OCI-LY3 (cell line): ENCODE data around the gene KLF7.

Experiments
- H2AFZ ChIP-seq: fragments of 200-600, 300-600 bp; shearing (Covaris generic); 2 replicates; pipeline ENCODE4 v1.6.0; 2014; ENCODE audit warnings: antibody characterized with exemption, low read depth, low read length
- H3K27ac ChIP-seq: fragments of 200-600, 300-600 bp; sonication (generic); 2 replicates; pipeline ENCODE4 v1.5.1; 2014; ENCODE audit warnings: mild to moderate bottlenecking, low read length, moderate library complexity, mixed read lengths
- H3K27me3 ChIP-seq: fragments of 200-600, 300-600 bp; sonication (generic); 2 replicates; pipeline ENCODE4 v1.6.1; 2014; ENCODE audit warnings: low read depth, low read length, mixed read lengths
- H3K36me3 ChIP-seq: fragments of 200-600, 300-600 bp; sonication (generic); replicated peaks from 2 replicates; pipeline ENCODE3; 2014; ENCODE audit warnings: low read depth, low read length, mixed read lengths
- H3K4me1 ChIP-seq: fragments of 300-600, 200-600 bp; sonication (generic); 2 replicates; pipeline ENCODE4 v1.6.1; 2014; ENCODE audit warnings: low read length, mixed read lengths
- H3K4me2 ChIP-seq: fragments of 200-600, 300-600 bp; sonication (generic); 2 replicates; pipeline ENCODE4 v1.6.1; 2014; ENCODE audit warnings: low read length, mixed read lengths
- H3K4me3 ChIP-seq: fragments of 300-600, 200-600 bp; sonication (generic); 2 replicates; pipeline ENCODE4 v1.5.1; 2014; ENCODE audit warnings: antibody characterized with exemption, mild to moderate bottlenecking, low read length, moderate library complexity
- H3K79me2 ChIP-seq: fragments of 300-600, 200-600 bp; shearing (Covaris generic); 2 replicates; pipeline ENCODE4 v1.6.1; 2014; ENCODE audit warnings: mild to moderate bottlenecking, low read length, mixed read lengths
- H3K9ac ChIP-seq: fragments of 300-600, 200-600 bp; shearing (Covaris generic); 2 replicates; pipeline ENCODE4 v1.6.0; 2014; ENCODE audit warnings: mild to moderate bottlenecking, low read length, moderate library complexity
- H3K9me3 ChIP-seq: fragments of 200-600, 300-600 bp; shearing (Covaris generic); 2 replicates; pipeline ENCODE4 v1.6.1; 2014; ENCODE audit warnings: low read length, mixed read lengths; ENCODE audit not compliant: insufficient read depth
- H4K20me1 ChIP-seq: fragments of 200-600, 300-600 bp; sonication (generic); 2 replicates; pipeline ENCODE4 v1.6.1; 2016; ENCODE audit warnings: low read length, mixed read lengths; ENCODE audit not compliant: insufficient read depth
- EZH2phosphoT487 ChIP-seq: fragments of 200-600 bp; shearing (Covaris generic); IDR thresholded peaks from 2 replicates; pipeline ENCODE4 v1.6.1; 2018; ENCODE audit warnings: antibody characterized with exemption, mixed run types, low read depth
- TF ChIP-seq, protein P1 (sequence below): fragments of 200-600, 300-600 bp; sonication (generic); IDR thresholded peaks from 2 replicates; pipeline ENCODE4 v1.5.1; 2014; ENCODE audit warnings: antibody characterized with exemption, low read length, low read depth

KLF7 gene

DNA sequence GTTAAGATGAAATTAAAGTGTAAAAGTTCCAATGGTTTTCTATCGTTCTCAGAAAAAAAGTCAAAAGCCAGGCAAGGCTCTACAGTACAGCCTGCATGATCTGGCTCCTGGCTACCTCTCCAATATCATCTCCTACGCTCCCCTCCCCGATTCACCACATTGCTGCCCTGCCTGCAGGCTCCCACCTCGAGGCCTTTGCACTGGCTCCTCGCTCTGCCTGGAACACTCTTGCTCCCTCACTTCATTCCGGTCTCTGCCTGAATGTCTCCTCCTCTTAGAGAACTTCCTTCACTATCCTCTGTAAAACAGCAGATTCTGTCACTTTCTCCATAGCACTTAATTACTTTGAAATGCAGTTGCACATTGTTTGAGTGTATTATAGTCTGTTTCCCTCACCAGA is 72.5 kb downstream of the KLF7 start:
- no peak overlapping the region for H3K4me2 ChIP-seq
- H3K27ac ChIP-seq = no peak overlapping the region
- H2AFZ ChIP-seq = no peak overlapping the region

DNA sequence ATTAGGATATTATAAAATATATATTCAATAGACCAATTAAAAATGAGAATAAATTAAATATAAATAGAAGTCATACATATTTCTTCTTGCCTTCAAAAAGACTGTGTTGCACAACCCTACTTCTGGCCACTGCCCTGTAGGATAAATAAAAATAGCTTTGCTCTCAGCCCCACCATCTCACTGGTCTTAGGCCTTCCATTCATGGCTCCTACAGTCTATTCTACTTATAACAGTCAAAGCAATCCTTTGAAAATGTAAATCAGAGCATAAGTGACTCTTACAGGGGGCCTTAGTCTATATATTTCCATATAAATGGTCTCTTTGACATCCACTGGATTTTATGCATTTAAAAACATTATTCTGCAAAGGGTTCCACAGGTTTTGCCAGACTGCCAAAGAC is 72.9 kb downstream of the KLF7 start:
- no peaks in the 10 kb centered on the region for H3K79me2 ChIP-seq
- TF ChIP-seq, protein P1, sequence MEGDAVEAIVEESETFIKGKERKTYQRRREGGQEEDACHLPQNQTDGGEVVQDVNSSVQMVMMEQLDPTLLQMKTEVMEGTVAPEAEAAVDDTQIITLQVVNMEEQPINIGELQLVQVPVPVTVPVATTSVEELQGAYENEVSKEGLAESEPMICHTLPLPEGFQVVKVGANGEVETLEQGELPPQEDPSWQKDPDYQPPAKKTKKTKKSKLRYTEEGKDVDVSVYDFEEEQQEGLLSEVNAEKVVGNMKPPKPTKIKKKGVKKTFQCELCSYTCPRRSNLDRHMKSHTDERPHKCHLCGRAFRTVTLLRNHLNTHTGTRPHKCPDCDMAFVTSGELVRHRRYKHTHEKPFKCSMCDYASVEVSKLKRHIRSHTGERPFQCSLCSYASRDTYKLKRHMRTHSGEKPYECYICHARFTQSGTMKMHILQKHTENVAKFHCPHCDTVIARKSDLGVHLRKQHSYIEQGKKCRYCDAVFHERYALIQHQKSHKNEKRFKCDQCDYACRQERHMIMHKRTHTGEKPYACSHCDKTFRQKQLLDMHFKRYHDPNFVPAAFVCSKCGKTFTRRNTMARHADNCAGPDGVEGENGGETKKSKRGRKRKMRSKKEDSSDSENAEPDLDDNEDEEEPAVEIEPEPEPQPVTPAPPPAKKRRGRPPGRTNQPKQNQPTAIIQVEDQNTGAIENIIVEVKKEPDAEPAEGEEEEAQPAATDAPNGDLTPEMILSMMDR = no peak
- TF ChIP-seq EZH2phosphoT487 = no peak

More for the DNA sequence above, 72.5 kb downstream of the KLF7 start:
- H3K4me1 ChIP-seq = no peaks in the 10 kb centered on the region
- H3K36me3 ChIP-seq = no peaks in the 10 kb centered on the region
- no peaks in the 10 kb centered on the region for H3K9me3 ChIP-seq
- H3K9ac ChIP-seq = no peak overlapping the region
- no peaks in the 10 kb centered on the region for H4K20me1 ChIP-seq
- peaks cover 39% of the 10 kb centered on the region for H3K27me3 ChIP-seq
- TF ChIP-seq, protein P1 = no peak
- TF ChIP-seq EZH2phosphoT487 = no peak
- no peak overlapping the region for H3K4me3 ChIP-seq
- H3K79me2 ChIP-seq = no peaks in the 10 kb centered on the region

DNA sequence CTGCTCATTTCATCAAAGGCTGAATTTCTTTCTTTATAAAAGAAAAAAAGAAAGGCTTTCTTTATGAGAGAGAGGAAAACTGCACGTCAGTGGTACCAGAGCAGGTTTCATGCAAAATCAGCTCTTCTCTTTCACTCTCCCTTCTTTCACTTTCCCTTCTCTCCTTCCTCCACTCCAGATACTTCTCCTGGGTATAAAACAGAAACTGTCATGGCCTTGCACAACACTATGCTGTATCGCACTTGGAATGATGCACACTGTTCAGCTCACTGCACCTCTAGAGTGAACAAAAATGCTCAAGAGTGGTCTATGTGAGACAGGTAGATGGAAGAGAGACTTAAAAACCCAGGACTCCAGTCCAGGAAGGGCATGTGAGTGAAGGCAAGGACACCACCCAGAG is 73.8 kb downstream of the KLF7 start:
- peaks cover 48% of the 10 kb centered on the region for H3K27me3 ChIP-seq
- H3K4me2 ChIP-seq = no peak overlapping the region
- no peak overlapping the region for H3K4me3 ChIP-seq
- no peaks in the 10 kb centered on the region for H3K4me1 ChIP-seq
- no peaks in the 10 kb centered on the region for H3K9me3 ChIP-seq
- no peaks in the 10 kb centered on the region for H3K79me2 ChIP-seq
- no peaks in the 10 kb centered on the region for H4K20me1 ChIP-seq
- H3K27ac ChIP-seq = no peak overlapping the region
- TF ChIP-seq EZH2phosphoT487 = no peak
- TF ChIP-seq, protein P1 = no peak
- no peak overlapping the region for H2AFZ ChIP-seq
- no peak overlapping the region for H3K9ac ChIP-seq
- no peaks in the 10 kb centered on the region for H3K36me3 ChIP-seq

More for the DNA sequence above, 72.9 kb downstream of the KLF7 start:
- no peak overlapping the region for H2AFZ ChIP-seq
- no peak overlapping the region for H3K4me3 ChIP-seq
- no peaks in the 10 kb centered on the region for H3K4me1 ChIP-seq
- H3K36me3 ChIP-seq = no peaks in the 10 kb centered on the region
- H3K9me3 ChIP-seq = no peaks in the 10 kb centered on the region
- peaks cover 43% of the 10 kb centered on the region for H3K27me3 ChIP-seq
- no peak overlapping the region for H3K9ac ChIP-seq
- H3K4me2 ChIP-seq = no peak overlapping the region
- H4K20me1 ChIP-seq = no peaks in the 10 kb centered on the region
- H3K27ac ChIP-seq = no peak overlapping the region

DNA sequence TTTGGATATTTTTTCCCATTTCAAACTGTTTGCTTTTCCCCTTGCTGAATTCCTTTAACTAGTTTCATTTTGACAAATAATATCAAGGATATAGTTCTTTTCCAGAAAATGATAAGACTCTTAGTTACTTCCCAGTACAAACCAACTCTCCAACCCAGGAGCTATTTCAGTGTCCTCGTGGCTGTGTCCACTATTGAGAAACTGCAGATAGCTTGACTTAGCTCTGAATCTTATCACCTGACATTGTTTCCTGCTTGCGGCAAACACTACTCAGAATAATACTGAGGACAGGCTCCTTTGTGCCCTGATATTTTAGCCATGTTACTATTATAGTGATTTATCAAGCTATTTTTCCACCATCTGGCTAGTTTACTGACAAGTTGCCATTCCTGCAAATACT is 74.6 kb downstream of the KLF7 start:
- H3K9ac ChIP-seq = no peak overlapping the region
- H3K4me1 ChIP-seq = no peaks in the 10 kb centered on the region
- no peak overlapping the region for H2AFZ ChIP-seq
- H3K9me3 ChIP-seq = no peaks in the 10 kb centered on the region
- TF ChIP-seq, protein P1 = no peak
- no peaks in the 10 kb centered on the region for H3K79me2 ChIP-seq
- no peaks in the 10 kb centered on the region for H3K36me3 ChIP-seq
- H3K4me2 ChIP-seq = no peak overlapping the region
- H4K20me1 ChIP-seq = no peaks in the 10 kb centered on the region
- peaks cover 52% of the 10 kb centered on the region for H3K27me3 ChIP-seq
- no peak overlapping the region for H3K27ac ChIP-seq
- H3K4me3 ChIP-seq = no peak overlapping the region
